Left renal pelvis (tissue), 4 donors: ENCODE measurements around the gene IGF2R. TPM values are rescaled to one million over a fixed set of nuclear protein-coding genes. Genes with fewer than 3 reads are reported as not detected.

Experiments used
- DNase-seq, 4 donors: peaks; one replicate each; pipeline ENCODE4 v3.0.0-alpha.2; 2013; ENCODE audit warnings: low read depth in 4 of 4, low spot score in 3 of 4
- polyA plus RNA-seq, 4 donors: library from polyadenylated mRNA; unstranded; fragments of 120-200 nt; gene quantifications; one replicate each; pipeline ENCODE4 v1.2.1, GENCODE V29; 2013; ENCODE audit not compliant: insufficient read length in 4 of 4

Gene IGF2R
- polyA plus RNA-seq, 4 donors, result 44.9 to 61.0 (median 57.2) TPM

- DNase-seq, result no peak
Observed at GRCh38 chr6:160040527-160041264, 71.8 kb downstream of the IGF2R start.

GRCh38 chr6:160041608-160042007 lies 72.7 kb downstream of the IGF2R start:
- DNase-seq, result no peak

- no peak for DNase-seq
Observed at GRCh38 chr6:160042014-160042773, 73.3 kb downstream of the IGF2R start.

- no peak for DNase-seq
Observed at GRCh38 chr6:160042788-160043301, 74.0 kb downstream of the IGF2R start.

GRCh38 chr6:160043784-160044183 lies 74.9 kb downstream of the IGF2R start:
- DNase-seq, result no peak

GRCh38 chr6:160044687-160045086 lies 75.8 kb downstream of the IGF2R start:
- no peak for DNase-seq

- DNase-seq, result no peak
Observed at GRCh38 chr6:160048471-160048870, 79.6 kb downstream of the IGF2R start.

- no peak for DNase-seq
Observed at GRCh38 chr6:160049346-160049745, 80.5 kb downstream of the IGF2R start.

GRCh38 chr6:160050022-160050421 lies 81.1 kb downstream of the IGF2R start:
- no peak for DNase-seq

GRCh38 chr6:160051390-160051789 lies 82.5 kb downstream of the IGF2R start:
- no peak for DNase-seq

GRCh38 chr6:160054271-160054670 lies 85.4 kb downstream of the IGF2R start:
- no peak for DNase-seq

- DNase-seq, result no peak
Observed at GRCh38 chr6:160054913-160055312, 86.0 kb downstream of the IGF2R start.

GRCh38 chr6:160055378-160055777 lies 86.5 kb downstream of the IGF2R start:
- no peak for DNase-seq

GRCh38 chr6:160055813-160056212 lies 86.9 kb downstream of the IGF2R start:
- no peak for DNase-seq

- DNase-seq, result no peak
Observed at GRCh38 chr6:160057080-160057479, 88.2 kb downstream of the IGF2R start.

- no peak for DNase-seq
Observed at GRCh38 chr6:160058603-160059215, 89.8 kb downstream of the IGF2R start.

GRCh38 chr6:160060221-160060620 lies 91.3 kb downstream of the IGF2R start:
- no peak for DNase-seq

- DNase-seq, result no peak
Observed at GRCh38 chr6:160060920-160061447, 92.1 kb downstream of the IGF2R start.

- DNase-seq, result no peak
Observed at GRCh38 chr6:160063771-160064413, 95.0 kb downstream of the IGF2R start.

GRCh38 chr6:160065200-160065599 lies 96.3 kb downstream of the IGF2R start:
- no peak for DNase-seq

- no peak for DNase-seq
Observed at GRCh38 chr6:160067564-160067963, 98.7 kb downstream of the IGF2R start.
